HEK293 (cell line): ENCODE measurements around the gene JUP.
"Not testable (repeated sequence)": the region's sequence is repeated elsewhere in the genome, so short reads cannot be mapped to it uniquely, and the experiment has no call there.

Experiments
- CTCF ChIA-PET: fragments of 350-600 bp; formaldehyde crosslinking; extraction: SDS; loops from one replicate; lab custom pipeline; 2021; ENCODE audit warnings: antibody characterized with exemption; lab: Yijun Ruan, JAX
- POLR2A ChIA-PET: fragments of 300-600 bp; formaldehyde crosslinking; extraction: SDS; loops from one replicate; lab custom pipeline; 2020; ENCODE audit warnings: antibody characterized with exemption, inconsistent platforms; lab: Yijun Ruan, JAX
- H3K27ac ChIP-seq: fragments of 200-500 bp; sonication (Bioruptor generic); 2 replicates; pipeline ENCODE4 v1.5.1; 2014; ENCODE audit warnings: low read depth, low read length, control low read depth, inconsistent platforms; ENCODE audit errors: extremely low read depth
- H3K36me3 ChIP-seq, 2 experiments: fragments of 200-500 bp in 1 of 2; sonication (Bioruptor generic) in 1 of 2; 1 replicate in 1 of 2; 2 replicates in 1 of 2; pipeline ENCODE4 v1.5.1; 2014 to 2017; ENCODE audit warnings: inconsistent platforms in 2 of 2, low read length in 2 of 2; ENCODE audit not compliant: control insufficient read depth in 2 of 2, insufficient read depth in 1 of 2
- H3K4me1 ChIP-seq: fragments of 200-500 bp; sonication (Bioruptor generic); 2 replicates; pipeline ENCODE4 v1.5.1; 2014; ENCODE audit warnings: mild to moderate bottlenecking, low read length, inconsistent platforms; ENCODE audit not compliant: control insufficient read depth, insufficient read depth
- H3K4me3 ChIP-seq: 2 replicates; pipeline ENCODE4 v1.5.1; 2011; ENCODE audit warnings: low read depth, mild to moderate bottlenecking, control low read depth, low read length, moderate library complexity
- H3K9me3 ChIP-seq: fragments of 200-500 bp; sonication (Bioruptor generic); 2 replicates; pipeline ENCODE4 v1.5.1; 2014; ENCODE audit warnings: low read depth, low read length, inconsistent platforms; ENCODE audit not compliant: control insufficient read depth, insufficient read depth
- KLF1 ChIP-seq: fragments of 450-650 bp; formaldehyde crosslinking; IDR thresholded peaks from 2 replicates; pipeline ENCODE4 v1.5.1; 2016; ENCODE audit warnings: missing biosample characterization, missing genetic modification characterization
- SP7 ChIP-seq: fragments of 450-650 bp; formaldehyde crosslinking; IDR thresholded peaks from 2 replicates; pipeline ENCODE4 v1.5.1; 2016; ENCODE audit warnings: missing biosample characterization, missing genetic modification characterization
- ZEB2 ChIP-seq: fragments of 450-650 bp; formaldehyde crosslinking; IDR thresholded peaks from 2 replicates; pipeline ENCODE4 v1.5.1; 2016; ENCODE audit warnings: missing biosample characterization, missing genetic modification characterization
- ZIC2 ChIP-seq: fragments of 450-650 bp; formaldehyde crosslinking; IDR thresholded peaks from 2 replicates; pipeline ENCODE4 v1.5.1; 2016; ENCODE audit warnings: missing biosample characterization, missing genetic modification characterization
- ZNF121 ChIP-seq: fragments of 450-650 bp; formaldehyde crosslinking; IDR thresholded peaks from 2 replicates; pipeline ENCODE4 v1.5.1; 2016; ENCODE audit warnings: missing biosample characterization, missing genetic modification characterization
- ZNF138 ChIP-seq: fragments of 450-650 bp; formaldehyde crosslinking; IDR thresholded peaks from 2 replicates; pipeline ENCODE4 v1.5.1; 2016; ENCODE audit warnings: missing biosample characterization, missing genetic modification characterization, borderline replicate concordance
- ZNF350 ChIP-seq: fragments of 450-650 bp; formaldehyde crosslinking; IDR thresholded peaks from 2 replicates; pipeline ENCODE4 v1.5.0; 2017; ENCODE audit warnings: missing biosample characterization, mild to moderate bottlenecking, missing genetic modification characterization
- ZNF555 ChIP-seq: fragments of 450-650 bp; formaldehyde crosslinking; conservative IDR thresholded peaks from 2 replicates; pipeline ENCODE4 v1.5.1; 2017; ENCODE audit warnings: missing biosample characterization, mild to moderate bottlenecking, missing genetic modification characterization, inconsistent platforms
- ZNF610 ChIP-seq: fragments of 450-650 bp; formaldehyde crosslinking; IDR thresholded peaks from 2 replicates; pipeline ENCODE4 v1.5.1; 2016; ENCODE audit warnings: missing biosample characterization, missing genetic modification characterization, borderline replicate concordance
- ZNF830 ChIP-seq: fragments of 450-650 bp; IDR thresholded peaks from 2 replicates; pipeline ENCODE4 v1.5.0; 2018; ENCODE audit warnings: missing biosample characterization, missing genetic modification characterization, low read depth, mild to moderate bottlenecking, moderate library complexity

Gene JUP

GRCh38 chr17:41777157-41777573, 9.3 kb downstream of the JUP start:
- ChIA-PET POLR2A (interaction anchor here (0.6 to 3.0 kb wide), 13 partner anchors 9 to 267 kb away, joined by 3 to 66 read pairs (median 4); partner anchors contain the start of genes FKBP10, JUP and ODAD4), CTCF (interaction anchor here (0.7 to 6.4 kb wide), 13 partner anchors 9 to 87 kb away, joined by 3 to 48 read pairs (median 4); partner anchors contain the start of gene JUP)
- Histone ChIP-seq H3K4me3 (no peak overlapping the region), H3K27ac (peak overlapping the region; percentile 78), H3K36me3 (peaks cover 0 to 40% of the 10 kb centered on the region in 2 experiments; a peak in 2 of 3 replicates)
- TF ChIP-seq ZIC2 (tag by site-specific recombination) (0 out of 2 replicates have a peak, but pooled peaks have one; percentile 8), ZNF610 (tag by site-specific recombination) (no peak)
- TF ChIP-seq, all 188 proteins: peak for 1
- no peaks in the 10 kb centered on the region for H3K9me3 ChIP-seq
- peaks cover 14% of the 10 kb centered on the region for H3K4me1 ChIP-seq

- Histone ChIP-seq H3K4me1 (peaks cover 14% of the 10 kb centered on the region), H3K36me3 (peaks cover 0 to 45% of the 10 kb centered on the region in 2 experiments; a peak in 2 of 3 replicates)
- H3K9me3 ChIP-seq, H3K27ac ChIP-seq, H3K4me3 ChIP-seq: not testable (repeated sequence)
- POLR2A ChIA-PET: interaction anchor here (0.6 to 3.0 kb wide), 5 partner anchors 10 to 268 kb away, joined by 3 to 66 read pairs (median 4); partner anchors contain the start of gene JUP
- peak; percentile 73; the same call in 1 of the 2 replicates for TF ChIP-seq ZNF121 (tag by site-specific recombination)
- CTCF ChIA-PET: interaction anchor here (0.7 to 6.4 kb wide), 7 partner anchors 10 to 34 kb away, joined by 3 to 48 read pairs (median 4); partner anchors contain the start of gene JUP
Measured at GRCh38 chr17:41776262-41776900, 10.1 kb downstream of the JUP start.

GRCh38 chr17:41775394-41776226, 10.9 kb downstream of the JUP start:
- POLR2A ChIA-PET: interaction anchor here (3.0 to 4.5 kb wide), 2 partner anchors 10 to 11 kb away, joined by 60 to 66 read pairs; partner anchors contain the start of gene JUP
- Histone ChIP-seq H3K36me3 (peaks cover 5 to 52% of the 10 kb centered on the region in 2 experiments; a peak in 2 of 3 replicates), H3K4me3 (no peak overlapping the region), H3K4me1 (peaks cover 14% of the 10 kb centered on the region), H3K27ac (no peak overlapping the region), H3K9me3 (no peaks in the 10 kb centered on the region)
- TF ChIP-seq SP7 (tag by site-specific recombination) (no peak), ZNF830 (tag by site-specific recombination) (no peak), ZNF138 (tag by site-specific recombination) (no peak), KLF1 (peak; percentile 79), ZNF555 (no peak), ZEB2 (tag by site-specific recombination) (no peak), ZNF610 (tag by site-specific recombination) (no peak)
- CTCF ChIA-PET: interaction anchor here (0.7 to 6.4 kb wide), 2 partner anchors 10 to 15 kb away, joined by 4 to 48 read pairs; partner anchors contain the start of gene JUP

- TF ChIP-seq ZNF350 (tag by site-specific recombination) (no peak), ZIC2 (tag by site-specific recombination) (peak; percentile 74)
- Histone ChIP-seq H3K4me3 (no peak overlapping the region), H3K9me3 (no peaks in the 10 kb centered on the region), H3K36me3 (peaks cover 5 to 71% of the 10 kb centered on the region in 2 experiments; a peak in 2 of 3 replicates), H3K4me1 (peaks cover 14% of the 10 kb centered on the region), H3K27ac (no peak overlapping the region)
- POLR2A ChIA-PET: interaction anchor here (0.6 to 4.5 kb wide), 9 partner anchors 12 to 198 kb away, joined by 3 to 60 read pairs (median 5); partner anchors contain the start of genes FKBP10, HAP1 and JUP
- CTCF ChIA-PET: interaction anchor here (0.6 to 6.4 kb wide), 5 partner anchors 9 to 340 kb away, joined by 3 to 48 read pairs (median 5); partner anchors contain the start of genes JUP and P3H4
Measured at GRCh38 chr17:41773731-41774193, 12.7 kb downstream of the JUP start.
